ENCODE results near the gene USP20. TPM values are rescaled to one million over a fixed set of nuclear protein-coding genes. Genes with fewer than 3 reads are reported as not detected.

The USP20 gene
- total and polyA plus RNA-seq, 4 donors, result 8.2 to 19.8 (median 10.3) TPM

DNA sequence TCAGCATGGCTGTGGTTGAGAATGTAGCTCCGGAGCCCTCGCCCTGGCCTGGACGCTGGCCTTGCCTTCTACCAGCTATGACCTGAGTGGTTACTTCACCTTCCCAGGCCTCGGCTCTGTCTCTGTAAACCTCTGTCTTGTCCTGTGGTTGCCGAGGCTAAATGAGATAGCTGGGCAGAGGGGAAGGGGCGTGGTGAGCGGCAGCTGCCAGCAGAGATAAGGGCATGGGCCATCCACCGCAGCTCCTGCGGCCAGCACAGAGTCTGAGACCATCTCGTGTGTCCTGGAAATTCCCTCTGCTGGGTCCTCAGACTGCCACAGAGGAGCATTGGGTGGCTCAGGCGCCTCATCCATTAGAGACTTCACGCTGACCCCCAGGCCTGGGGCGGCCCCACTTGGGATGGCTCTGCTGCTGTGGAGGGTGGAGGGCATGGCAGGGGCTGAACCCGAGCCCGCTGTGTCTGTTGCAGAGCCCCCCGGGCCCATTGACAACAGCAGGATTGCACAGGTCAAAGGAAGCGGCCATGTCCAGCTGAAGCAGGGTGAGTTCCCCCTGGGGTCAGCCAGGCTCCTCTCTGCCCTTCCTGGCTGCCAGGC is 43.9 kb downstream of the USP20 start (continued):
- TF ChIP-seq GABPA (IDR thresholded peaks at IDR 0.05 in 1 of 2, conservative IDR thresholded peaks at IDR 0.05 in 1 of 2), result no peak

DNA sequence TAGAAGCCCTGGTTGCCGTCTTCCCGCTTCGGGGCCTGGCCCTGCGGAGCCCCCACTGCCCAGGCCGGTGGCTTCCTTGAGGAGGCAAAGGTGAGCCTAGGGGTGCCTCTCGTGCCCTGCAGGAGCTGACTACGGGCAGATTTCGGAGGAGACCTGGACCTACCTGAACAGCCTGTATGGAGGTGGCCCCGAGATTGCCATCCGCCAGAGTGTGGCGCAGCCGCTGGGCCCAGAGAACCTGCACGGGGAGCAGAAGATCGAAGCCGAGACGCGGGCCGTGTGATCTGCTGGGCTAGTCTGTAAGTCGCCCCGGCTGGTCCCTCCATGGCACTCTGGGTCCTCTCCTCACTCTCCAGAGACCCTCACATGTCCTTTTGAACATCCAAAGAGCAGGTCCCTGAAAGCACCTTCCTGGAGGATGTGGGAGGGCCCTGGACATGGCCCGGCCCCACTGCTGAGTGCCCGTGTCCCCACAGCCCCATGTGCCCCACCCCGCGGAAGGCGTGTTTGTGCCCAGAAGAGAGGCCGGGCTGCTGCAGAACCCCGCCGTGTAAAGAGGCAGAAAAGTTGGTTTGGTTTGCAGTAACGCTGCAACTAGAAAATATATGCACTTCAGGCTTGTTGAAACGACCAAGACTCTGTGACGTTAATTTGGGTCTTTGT is 44.9 kb downstream of the USP20 start:
- Histone ChIP-seq H3K27me3 (ENCODE audit: control insufficient read depth in 4 of 4, insufficient read depth in 4 of 4, low read length in 3 of 4) (no peaks in the 10 kb centered on the region), H3K9me3 (ENCODE audit: control insufficient read depth in 4 of 4, low read length in 3 of 4) (no peaks in the 10 kb centered on the region), H3K9ac (ENCODE audit: low read depth in 1 of 2, low read length in 2 of 2) (no peak overlapping the region), H3K4me3 (ENCODE audit: low read depth in 1 of 3, low read length in 3 of 3) (no peak overlapping the region), H3K27ac (ENCODE audit: low read depth in 1 of 2, low read length in 2 of 2) (no peak overlapping the region), H3K4me1 (ENCODE audit: control insufficient read depth in 4 of 4, insufficient read depth in 4 of 4, low read length in 3 of 4) (peaks cover 0 to 15% (median 13%) of the 10 kb centered on the region in 4 donors), H3K36me3 (ENCODE audit: control insufficient read depth in 4 of 4, insufficient read depth in 3 of 4, low read depth in 1 of 4, low read length in 3 of 4) (peaks cover 0 to 44% (median 10%) of the 10 kb centered on the region in 4 donors)
- DNase-seq (ENCODE audit: low spot score), result no peak
- no peak for TF ChIP-seq RXRA (IDR thresholded peaks at IDR 0.05)
- TF ChIP-seq HNF4G (IDR thresholded peaks at IDR 0.05), result no peak
- TF ChIP-seq YY1 (IDR thresholded peaks at IDR 0.05), result no peak
- TF ChIP-seq NR2F2 (IDR thresholded peaks at IDR 0.05), result no peak
- TF ChIP-seq, protein P1, sequence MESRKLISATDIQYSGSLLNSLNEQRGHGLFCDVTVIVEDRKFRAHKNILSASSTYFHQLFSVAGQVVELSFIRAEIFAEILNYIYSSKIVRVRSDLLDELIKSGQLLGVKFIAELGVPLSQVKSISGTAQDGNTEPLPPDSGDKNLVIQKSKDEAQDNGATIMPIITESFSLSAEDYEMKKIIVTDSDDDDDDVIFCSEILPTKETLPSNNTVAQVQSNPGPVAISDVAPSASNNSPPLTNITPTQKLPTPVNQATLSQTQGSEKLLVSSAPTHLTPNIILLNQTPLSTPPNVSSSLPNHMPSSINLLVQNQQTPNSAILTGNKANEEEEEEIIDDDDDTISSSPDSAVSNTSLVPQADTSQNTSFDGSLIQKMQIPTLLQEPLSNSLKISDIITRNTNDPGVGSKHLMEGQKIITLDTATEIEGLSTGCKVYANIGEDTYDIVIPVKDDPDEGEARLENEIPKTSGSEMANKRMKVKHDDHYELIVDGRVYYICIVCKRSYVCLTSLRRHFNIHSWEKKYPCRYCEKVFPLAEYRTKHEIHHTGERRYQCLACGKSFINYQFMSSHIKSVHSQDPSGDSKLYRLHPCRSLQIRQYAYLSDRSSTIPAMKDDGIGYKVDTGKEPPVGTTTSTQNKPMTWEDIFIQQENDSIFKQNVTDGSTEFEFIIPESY (IDR thresholded peaks at IDR 0.05), result no peak
- no peak for TF ChIP-seq GABPA (IDR thresholded peaks at IDR 0.05 in 1 of 2, conservative IDR thresholded peaks at IDR 0.05 in 1 of 2)
- no peak for TF ChIP-seq HNF4A (conservative IDR thresholded peaks at IDR 0.05)
- TF ChIP-seq RAD21 (IDR thresholded peaks at IDR 0.05), result no peak
- TF ChIP-seq EGR1 (IDR thresholded peaks at IDR 0.05; ENCODE audit: low read depth in 2 of 2), result no peak
- no peak for TF ChIP-seq TAF1 (conservative IDR thresholded peaks at IDR 0.05)
- TF ChIP-seq FOXA1 (IDR thresholded peaks at IDR 0.05), result no peak
- TF ChIP-seq, protein P2, sequence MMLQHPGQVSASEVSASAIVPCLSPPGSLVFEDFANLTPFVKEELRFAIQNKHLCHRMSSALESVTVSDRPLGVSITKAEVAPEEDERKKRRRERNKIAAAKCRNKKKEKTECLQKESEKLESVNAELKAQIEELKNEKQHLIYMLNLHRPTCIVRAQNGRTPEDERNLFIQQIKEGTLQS (IDR thresholded peaks at IDR 0.05), result no peak
- WGBS, result 96% methylated on average over 31 of the region's 31 CpGs

DNA sequence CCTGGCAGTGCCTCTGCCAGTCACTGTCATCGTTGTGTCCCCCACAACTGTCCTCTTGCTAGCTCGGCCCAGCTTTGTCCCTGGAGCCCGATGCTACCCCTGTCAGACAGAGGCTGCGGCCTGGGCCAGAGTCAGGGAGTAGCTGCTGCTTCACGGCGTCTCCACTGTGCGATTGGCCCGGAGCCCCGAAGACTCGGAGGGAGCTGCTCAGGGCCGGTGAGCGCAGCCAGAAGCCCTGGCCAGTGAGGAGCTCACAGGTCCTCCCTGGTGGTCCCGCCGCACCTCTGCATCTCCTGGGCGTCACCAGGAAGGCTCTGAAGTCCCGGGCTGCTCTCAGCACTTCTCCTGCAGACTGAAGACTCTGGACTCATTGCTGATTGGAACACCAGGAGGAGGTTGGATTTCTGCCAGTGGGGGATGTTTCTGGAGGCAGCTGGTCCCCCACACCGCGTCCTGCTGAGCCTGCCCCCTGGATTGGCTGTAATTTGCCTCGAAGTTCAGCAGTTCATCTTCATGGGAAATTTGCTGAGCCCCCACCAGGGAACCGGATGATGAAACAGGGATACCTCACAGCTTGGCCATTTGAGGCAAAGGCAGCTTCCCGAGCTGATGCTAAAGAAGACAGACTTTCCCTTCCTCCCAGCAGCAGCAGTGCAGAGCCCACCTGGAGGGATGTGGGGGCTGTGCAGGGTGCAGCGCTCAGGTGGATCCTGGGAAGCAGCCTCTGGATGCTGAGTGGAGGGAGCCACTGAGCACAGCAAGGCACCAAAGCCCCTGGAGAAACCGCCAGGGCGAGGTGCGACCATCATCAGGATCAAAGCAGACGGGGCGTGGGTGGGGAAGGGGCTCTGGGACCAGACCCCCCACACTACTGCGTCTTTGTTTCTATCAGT is 45.6 kb downstream of the USP20 start:
- no peak overlapping the region for H3K4me3 ChIP-seq (ENCODE audit: low read depth in 1 of 3, low read length in 3 of 3)
- H3K27me3 ChIP-seq (ENCODE audit: control insufficient read depth in 4 of 4, insufficient read depth in 4 of 4, low read length in 3 of 4), result no peaks in the 10 kb centered on the region
- 91% methylated on average over 28 of the region's 28 CpGs for WGBS
- no peak for DNase-seq (ENCODE audit: low spot score)
- no peaks in the 10 kb centered on the region for H3K9me3 ChIP-seq (ENCODE audit: control insufficient read depth in 4 of 4, low read length in 3 of 4)
- H3K4me1 ChIP-seq (ENCODE audit: control insufficient read depth in 4 of 4, insufficient read depth in 4 of 4, low read length in 3 of 4), result peaks cover 3 to 23% (median 19%) of the 10 kb centered on the region in 4 donors
- peaks cover 0 to 36% (median 7%) of the 10 kb centered on the region in 4 donors for H3K36me3 ChIP-seq (ENCODE audit: control insufficient read depth in 4 of 4, insufficient read depth in 3 of 4, low read depth in 1 of 4, low read length in 3 of 4)
- no peak overlapping the region for H3K27ac ChIP-seq (ENCODE audit: low read depth in 1 of 2, low read length in 2 of 2)
- H3K9ac ChIP-seq (ENCODE audit: low read depth in 1 of 2, low read length in 2 of 2), result no peak overlapping the region
- TF ChIP-seq, protein P3, sequence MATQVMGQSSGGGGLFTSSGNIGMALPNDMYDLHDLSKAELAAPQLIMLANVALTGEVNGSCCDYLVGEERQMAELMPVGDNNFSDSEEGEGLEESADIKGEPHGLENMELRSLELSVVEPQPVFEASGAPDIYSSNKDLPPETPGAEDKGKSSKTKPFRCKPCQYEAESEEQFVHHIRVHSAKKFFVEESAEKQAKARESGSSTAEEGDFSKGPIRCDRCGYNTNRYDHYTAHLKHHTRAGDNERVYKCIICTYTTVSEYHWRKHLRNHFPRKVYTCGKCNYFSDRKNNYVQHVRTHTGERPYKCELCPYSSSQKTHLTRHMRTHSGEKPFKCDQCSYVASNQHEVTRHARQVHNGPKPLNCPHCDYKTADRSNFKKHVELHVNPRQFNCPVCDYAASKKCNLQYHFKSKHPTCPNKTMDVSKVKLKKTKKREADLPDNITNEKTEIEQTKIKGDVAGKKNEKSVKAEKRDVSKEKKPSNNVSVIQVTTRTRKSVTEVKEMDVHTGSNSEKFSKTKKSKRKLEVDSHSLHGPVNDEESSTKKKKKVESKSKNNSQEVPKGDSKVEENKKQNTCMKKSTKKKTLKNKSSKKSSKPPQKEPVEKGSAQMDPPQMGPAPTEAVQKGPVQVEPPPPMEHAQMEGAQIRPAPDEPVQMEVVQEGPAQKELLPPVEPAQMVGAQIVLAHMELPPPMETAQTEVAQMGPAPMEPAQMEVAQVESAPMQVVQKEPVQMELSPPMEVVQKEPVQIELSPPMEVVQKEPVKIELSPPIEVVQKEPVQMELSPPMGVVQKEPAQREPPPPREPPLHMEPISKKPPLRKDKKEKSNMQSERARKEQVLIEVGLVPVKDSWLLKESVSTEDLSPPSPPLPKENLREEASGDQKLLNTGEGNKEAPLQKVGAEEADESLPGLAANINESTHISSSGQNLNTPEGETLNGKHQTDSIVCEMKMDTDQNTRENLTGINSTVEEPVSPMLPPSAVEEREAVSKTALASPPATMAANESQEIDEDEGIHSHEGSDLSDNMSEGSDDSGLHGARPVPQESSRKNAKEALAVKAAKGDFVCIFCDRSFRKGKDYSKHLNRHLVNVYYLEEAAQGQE (IDR thresholded peaks at IDR 0.05), result no peak
- TF ChIP-seq NR2F2 (IDR thresholded peaks at IDR 0.05) (no peak), EGR1 (IDR thresholded peaks at IDR 0.05; ENCODE audit: low read depth in 2 of 2) (no peak), GABPA (IDR thresholded peaks at IDR 0.05 in 1 of 2, conservative IDR thresholded peaks at IDR 0.05 in 1 of 2) (no peak), YY1 (IDR thresholded peaks at IDR 0.05) (no peak), FOXA2 (IDR thresholded peaks at IDR 0.05) (no peak), HNF4G (IDR thresholded peaks at IDR 0.05) (no peak), FOXA1 (IDR thresholded peaks at IDR 0.05) (no peak), HNF4A (conservative IDR thresholded peaks at IDR 0.05) (no peak), JUND (IDR thresholded peaks at IDR 0.05) (no peak)
- TF ChIP-seq, protein P1 (IDR thresholded peaks at IDR 0.05), result no peak
- TF ChIP-seq, protein P4, sequence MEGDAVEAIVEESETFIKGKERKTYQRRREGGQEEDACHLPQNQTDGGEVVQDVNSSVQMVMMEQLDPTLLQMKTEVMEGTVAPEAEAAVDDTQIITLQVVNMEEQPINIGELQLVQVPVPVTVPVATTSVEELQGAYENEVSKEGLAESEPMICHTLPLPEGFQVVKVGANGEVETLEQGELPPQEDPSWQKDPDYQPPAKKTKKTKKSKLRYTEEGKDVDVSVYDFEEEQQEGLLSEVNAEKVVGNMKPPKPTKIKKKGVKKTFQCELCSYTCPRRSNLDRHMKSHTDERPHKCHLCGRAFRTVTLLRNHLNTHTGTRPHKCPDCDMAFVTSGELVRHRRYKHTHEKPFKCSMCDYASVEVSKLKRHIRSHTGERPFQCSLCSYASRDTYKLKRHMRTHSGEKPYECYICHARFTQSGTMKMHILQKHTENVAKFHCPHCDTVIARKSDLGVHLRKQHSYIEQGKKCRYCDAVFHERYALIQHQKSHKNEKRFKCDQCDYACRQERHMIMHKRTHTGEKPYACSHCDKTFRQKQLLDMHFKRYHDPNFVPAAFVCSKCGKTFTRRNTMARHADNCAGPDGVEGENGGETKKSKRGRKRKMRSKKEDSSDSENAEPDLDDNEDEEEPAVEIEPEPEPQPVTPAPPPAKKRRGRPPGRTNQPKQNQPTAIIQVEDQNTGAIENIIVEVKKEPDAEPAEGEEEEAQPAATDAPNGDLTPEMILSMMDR (IDR thresholded peaks at IDR 0.05; ENCODE audit: low read depth, low read length, missing input control), result no peak
- TF ChIP-seq, protein P5, sequence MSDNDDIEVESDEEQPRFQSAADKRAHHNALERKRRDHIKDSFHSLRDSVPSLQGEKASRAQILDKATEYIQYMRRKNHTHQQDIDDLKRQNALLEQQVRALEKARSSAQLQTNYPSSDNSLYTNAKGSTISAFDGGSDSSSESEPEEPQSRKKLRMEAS (IDR thresholded peaks at IDR 0.05), result no peak
